C4-2B (cell line): Measurements from ENCODE around the gene RPS6KA1.
A peak's percentile ranks its signal among the peaks of the same experiment; 100 is the strongest.

ENCODE experiments used
- H3K27ac ChIP-seq: fragments of 450-650 bp; 2 replicates; pipeline ENCODE4 v1.5.1; 2017
- CTCF ChIP-seq: fragments of 450-650 bp; conservative IDR thresholded peaks from 2 replicates; pipeline ENCODE4 v1.5.1; 2017; ENCODE audit warnings: mild to moderate bottlenecking
- ZFX ChIP-seq: fragments of 450-650 bp; IDR thresholded peaks from 2 replicates; pipeline ENCODE4 v1.6.1; 2017

Gene RPS6KA1

GRCh38 chr1:26529655-26530409, at the start of gene RPS6KA1:
TSS of gene RPS6KA1 (plus strand) at chr1:26529761. CDS start at chr1:26529921, 160 bp downstream.
- TF ChIP-seq ZFX = no peak
- TF ChIP-seq CTCF = no peak
- H3K27ac ChIP-seq = peak within 1 kb of the TSS; percentile 88

GRCh38 chr1:26482921-26483320, 46.6 kb upstream of the RPS6KA1 start:
- TF ChIP-seq ZFX = no peak
- no peak for TF ChIP-seq CTCF
- no peak overlapping the region for H3K27ac ChIP-seq

- no peak overlapping the region for H3K27ac ChIP-seq
- TF ChIP-seq ZFX (no peak), CTCF (no peak)
Measured at GRCh38 chr1:26483980-26484379, 45.6 kb upstream of the RPS6KA1 start.

GRCh38 chr1:26490155-26490554, 39.4 kb upstream of the RPS6KA1 start:
- TF ChIP-seq ZFX (no peak), CTCF (no peak)

GRCh38 chr1:26493267-26493666, 36.3 kb upstream of the RPS6KA1 start:
- TF ChIP-seq CTCF = no peak
- no peak for TF ChIP-seq ZFX

More at GRCh38 chr1:26490155-26490554, 39.4 kb upstream of the RPS6KA1 start:
- H3K27ac ChIP-seq = no peak overlapping the region

GRCh38 chr1:26493938-26494337, 35.6 kb upstream of the RPS6KA1 start:
- TF ChIP-seq CTCF (no peak), ZFX (no peak)
- peak overlapping the region; percentile 32 for H3K27ac ChIP-seq

More at GRCh38 chr1:26493267-26493666, 36.3 kb upstream of the RPS6KA1 start:
- peak overlapping the region; percentile 32; the same call in 1 of the 2 replicates for H3K27ac ChIP-seq

GRCh38 chr1:26496861-26497260, 32.7 kb upstream of the RPS6KA1 start:
- TF ChIP-seq CTCF (no peak), ZFX (no peak)
- no peak overlapping the region for H3K27ac ChIP-seq
